GM19035 (cell line): Measurements from ENCODE around the gene MYH10.

Experiments
- ATAC-seq: cut with Tn5 transposase; IDR thresholded peaks from one replicate; pipeline ENCODE4 v1.9.1; 2021; ENCODE audit not compliant: unreplicated experiment

Gene MYH10

DNA sequence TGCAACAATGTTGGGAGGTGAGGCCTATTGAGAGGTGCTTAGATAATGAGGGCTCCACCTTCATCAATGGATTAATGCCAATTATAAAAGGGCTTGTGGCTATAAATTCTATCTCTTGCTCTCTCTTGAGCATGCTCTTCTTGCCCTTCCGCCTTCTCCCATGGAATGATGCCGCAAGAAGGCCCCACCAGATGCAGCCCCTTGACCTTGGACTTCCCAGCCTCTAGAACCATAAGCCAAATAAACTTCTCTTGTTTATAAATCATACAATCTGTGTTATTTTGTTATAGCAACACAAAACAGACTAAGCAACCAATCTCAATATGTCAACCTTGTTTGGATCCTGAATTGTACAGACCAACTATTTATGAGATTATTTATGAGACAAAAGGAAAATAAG lies 20.0 kb downstream of the MYH10 start:
- ATAC-seq = no peak

DNA sequence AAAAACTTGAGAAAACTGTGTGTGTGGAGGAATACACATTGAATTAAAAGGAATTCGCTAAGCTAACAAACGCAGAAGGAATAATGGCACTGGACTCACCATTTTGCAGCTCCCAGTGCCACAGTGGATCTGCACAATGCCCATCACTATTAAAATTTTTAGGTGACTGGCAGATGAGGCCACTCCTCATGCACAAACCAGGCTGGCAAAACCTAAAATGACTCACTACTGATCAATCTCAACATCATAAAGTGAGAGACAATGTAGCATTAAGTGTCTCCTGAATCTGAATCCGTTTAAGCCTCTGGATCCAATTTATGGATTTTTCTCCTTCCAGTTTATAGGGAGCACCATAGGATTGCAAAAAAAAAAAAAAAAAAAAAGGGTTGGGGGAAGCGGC lies 20.6 kb downstream of the MYH10 start:
- no peak for ATAC-seq

DNA sequence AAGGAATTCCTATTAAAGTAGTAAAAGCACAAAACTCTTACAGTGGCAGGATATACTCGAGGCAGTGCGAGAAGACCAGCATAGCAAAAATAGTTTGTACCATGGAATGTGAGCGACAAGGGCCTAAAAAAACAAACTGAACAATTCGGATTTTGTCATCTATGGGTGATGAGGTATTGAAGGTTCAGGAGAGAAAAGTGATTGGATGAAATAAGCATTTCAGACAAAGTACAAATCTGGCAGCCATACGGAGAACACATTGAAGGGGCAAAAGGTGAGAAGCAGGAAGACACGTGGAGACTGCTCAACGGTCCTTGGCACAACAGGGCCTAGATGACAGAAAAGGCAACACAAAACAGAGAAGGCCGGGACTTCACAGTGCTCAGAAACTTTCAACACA lies 22.5 kb downstream of the MYH10 start:
- ATAC-seq = no peak

DNA sequence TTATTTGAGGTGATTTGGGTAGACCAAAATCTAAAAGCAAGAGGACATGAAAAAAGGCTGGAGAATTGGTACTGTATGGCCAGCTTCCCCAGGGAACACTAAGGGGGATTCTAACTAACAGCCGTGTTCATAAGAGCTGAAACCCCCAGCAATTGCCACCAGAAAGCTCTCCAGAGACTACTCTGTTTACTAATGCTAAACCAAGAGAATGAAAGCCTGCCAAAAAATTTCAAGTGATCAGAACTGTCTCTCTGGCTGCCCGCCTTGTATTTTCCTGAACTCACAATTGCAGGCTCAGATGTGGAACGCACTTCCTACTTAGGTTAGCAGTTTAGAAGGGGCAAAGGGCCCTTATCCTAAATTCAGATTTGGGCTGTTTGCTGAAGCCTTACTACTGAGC lies 24.1 kb downstream of the MYH10 start:
- ATAC-seq = no peak

DNA sequence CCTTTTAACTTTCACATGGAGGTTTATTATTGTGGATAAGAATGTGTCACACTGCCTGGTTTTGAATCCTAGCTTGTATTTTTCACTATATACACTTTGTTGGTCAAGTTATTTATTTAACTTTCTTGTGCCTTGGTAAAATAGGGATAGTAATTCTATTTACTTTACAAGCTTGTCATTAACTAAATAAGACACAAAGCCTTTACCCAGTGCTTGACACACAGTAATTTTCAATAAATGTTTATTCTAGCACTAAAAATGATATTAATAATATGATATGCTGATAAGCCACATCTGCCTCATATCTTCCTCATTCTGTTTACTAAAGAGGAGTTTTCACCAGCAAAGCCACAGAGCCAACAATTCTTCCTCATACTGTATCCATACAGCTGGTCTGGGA lies 27.8 kb downstream of the MYH10 start:
- no peak for ATAC-seq

DNA sequence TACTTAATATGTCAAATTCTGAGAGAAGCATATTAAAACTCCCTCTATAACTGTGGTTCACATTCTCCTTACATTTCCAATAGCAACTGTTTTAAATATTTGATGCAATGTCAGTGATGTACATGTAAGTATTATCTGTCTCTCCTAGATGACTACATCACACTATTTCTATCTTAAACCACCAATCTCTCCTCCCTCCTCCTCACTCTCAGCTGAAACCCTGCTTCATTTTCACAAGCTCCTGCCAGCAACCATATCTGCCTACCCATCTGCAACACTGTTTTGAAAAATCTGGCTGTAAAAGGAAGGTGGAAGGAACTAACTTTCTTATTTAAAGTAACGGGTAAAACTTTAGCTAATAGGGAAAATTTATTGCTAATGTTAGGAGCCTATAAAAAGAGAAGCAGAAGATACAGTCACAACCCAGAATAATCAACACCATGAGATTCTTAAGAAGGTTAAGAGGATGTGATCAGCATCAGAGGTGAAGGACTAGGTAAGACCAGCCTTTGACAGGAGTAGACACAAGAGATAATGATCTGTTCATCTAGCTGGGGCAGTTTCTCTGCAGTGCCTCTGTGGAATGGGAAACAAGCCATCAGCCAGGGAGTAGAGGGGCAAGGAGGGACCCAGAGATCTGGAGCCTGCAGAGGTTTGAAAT lies 31.0 kb downstream of the MYH10 start:
- ATAC-seq = no peak

DNA sequence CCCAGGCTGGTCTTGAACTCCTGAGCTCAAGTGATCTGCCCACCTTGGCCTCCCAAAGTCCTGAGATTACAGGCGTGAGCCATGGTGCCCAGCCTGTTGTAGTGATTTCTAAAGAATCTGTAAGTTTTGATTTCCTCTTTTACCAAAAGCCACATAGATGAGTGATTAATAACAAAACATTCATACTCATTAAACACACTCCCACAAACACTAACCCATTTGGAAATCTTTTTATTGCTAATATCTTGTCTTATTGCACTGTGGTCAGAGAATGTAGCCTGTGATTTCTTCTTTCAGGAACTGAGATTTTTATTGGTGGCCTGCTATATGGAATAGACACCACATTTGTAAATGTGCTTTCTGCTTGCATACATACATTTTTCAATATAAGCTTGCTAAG lies 31.6 kb downstream of the MYH10 start:
- ATAC-seq = no peak

DNA sequence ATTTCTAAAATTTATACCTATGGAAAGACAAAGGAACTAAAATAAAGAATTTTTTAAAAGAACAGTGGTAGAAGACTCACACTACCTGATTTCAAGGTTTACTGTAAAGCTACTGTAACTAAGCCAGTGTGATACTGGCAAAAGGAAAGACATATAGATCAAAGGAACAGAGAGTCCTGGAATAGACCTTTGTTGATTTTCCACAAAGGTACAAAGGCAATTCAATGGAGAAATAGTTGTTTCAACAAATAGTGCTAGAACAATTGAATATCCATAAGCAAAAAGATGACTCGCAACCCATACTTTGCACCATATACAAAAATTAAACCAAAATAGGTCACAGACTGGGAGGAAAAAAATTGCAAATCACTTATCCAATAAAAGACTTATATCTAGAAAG lies 36.7 kb downstream of the MYH10 start:
- ATAC-seq = no peak

DNA sequence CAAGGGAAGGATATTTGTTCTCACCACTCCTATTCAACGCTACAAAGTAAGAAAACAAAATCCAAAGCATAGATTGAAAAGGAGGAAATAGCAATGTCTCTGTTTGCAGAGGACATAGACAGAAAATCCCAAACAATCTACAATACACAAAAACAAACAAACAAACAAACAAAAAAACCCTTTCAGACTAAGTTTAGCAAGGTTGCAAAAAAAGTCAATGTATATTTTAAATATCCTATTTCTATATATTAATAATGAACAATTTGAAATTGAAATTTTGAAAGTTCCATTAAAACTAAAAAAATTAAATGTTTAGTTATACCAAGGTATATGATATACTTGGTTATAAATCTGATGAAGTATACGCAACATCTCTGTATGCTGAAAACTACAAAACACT lies 37.2 kb downstream of the MYH10 start:
- ATAC-seq = no peak

DNA sequence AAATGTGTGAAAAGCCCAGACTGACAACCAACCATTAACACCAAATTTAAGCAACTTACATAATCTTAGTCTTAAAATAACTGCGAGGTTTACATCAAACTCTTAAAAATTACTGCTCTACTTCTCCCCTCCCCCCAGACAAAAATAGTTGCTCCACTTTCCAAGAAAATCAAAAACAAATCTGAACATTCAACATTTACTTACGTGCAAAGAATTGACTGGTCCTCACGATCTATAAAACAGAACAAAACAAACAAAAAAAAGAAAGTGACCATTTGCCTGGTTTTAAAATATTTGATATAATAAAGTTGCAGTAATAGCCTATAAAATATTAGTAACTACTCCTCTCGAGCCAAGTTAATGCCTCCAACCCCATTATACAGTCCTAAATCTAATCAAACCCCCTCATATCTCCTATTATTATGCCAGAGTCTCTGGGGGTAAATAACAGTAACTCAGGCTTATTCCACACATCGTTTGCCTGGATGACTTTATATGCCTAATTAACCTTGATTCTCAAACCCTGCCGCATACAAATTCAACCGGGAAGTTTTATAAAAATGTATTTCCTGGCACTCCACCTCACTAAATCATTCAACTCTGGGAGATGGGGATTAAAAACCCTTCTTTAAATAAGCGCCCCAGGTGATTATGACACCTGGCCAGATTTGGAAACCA lies 41.5 kb downstream of the MYH10 start:
- no peak for ATAC-seq

DNA sequence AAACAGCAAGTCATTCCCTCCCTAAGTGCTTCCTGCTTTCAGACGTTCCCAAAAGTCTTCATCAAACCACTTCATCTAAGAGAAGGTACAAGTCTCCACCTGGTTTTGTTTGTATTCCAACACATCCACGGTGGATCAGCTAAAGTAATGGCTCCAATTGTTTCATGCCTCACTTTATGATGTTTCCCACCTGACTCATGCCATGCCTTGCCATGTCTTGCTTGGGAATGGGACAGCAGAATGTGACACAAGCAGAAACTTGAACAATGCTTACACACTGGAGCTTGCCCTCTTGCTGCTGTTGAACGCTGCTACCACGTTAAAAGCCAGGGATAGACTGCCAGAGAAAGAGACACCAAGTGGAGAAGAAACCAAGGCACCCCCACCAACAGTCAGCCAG lies 43.8 kb downstream of the MYH10 start:
- no peak for ATAC-seq

DNA sequence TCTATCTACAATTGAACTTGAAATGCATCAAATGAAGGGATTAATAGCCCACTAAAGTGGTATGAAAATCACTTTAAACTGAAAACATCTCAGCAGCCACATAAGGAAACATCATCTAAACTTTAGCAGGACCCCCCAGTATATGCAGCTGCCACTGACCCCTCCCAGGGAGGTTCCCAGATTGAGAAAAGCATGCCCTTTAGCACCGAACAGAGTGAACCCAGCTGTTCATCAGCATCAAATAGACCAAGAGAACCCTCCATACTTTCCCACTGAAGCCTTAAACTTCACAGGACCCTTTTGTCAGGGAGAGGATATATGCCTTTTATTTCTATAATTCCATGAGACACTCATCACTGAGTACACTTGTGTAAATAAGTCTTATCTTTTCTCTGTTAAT lies 44.6 kb downstream of the MYH10 start:
- no peak for ATAC-seq

DNA sequence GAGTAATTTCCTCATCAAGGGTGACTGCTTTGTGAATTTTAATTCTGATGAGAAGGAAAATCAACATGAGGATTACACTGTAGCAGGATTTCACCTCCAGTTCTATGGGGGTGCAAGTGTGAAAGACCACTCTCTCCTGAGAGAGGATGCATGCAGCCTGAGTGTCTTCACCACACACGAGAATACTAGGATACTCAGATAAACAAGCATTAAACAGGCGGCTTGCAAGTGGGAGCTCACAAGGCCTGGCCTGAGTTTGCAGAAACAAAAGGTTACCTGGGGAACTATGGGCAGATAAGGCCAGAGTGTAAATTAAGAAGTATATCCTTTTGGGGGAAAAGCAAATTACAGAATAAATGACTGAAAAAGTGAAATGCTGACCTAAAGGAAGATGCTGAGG lies 46.6 kb downstream of the MYH10 start:
- no peak for ATAC-seq

DNA sequence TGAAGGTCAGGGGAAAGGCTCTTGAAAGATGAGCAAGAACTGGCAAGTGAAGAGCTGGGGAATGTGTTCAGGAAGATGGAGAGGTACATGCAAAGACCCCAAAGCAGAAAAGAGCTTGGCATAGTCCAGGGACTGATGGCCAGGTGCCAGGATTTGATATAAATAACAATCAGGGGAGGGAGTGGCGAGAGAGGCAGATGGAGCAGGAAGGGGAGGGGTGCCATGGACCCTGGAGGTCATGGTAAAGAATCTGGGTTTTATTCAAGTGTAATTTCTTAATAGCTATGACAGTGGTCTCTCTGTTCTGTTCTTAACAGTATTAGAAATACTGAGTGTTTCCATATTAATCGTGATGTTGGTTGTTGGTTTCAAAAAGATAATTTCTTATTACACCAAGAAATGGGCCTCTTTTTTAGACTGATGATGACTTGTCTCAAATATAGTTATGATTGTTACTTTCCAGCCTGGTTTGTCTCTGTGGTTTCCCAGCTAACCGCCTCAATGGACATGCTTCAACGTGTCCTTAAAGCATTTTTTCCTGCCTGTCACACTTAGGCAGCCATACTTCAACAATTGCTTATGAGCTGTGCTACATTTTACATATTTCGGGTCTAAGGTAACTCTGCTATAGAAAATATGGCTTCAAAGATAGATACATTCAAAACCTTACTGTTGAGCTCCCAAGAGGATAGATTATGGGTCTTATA lies 49.4 kb downstream of the MYH10 start:
- ATAC-seq = no peak

DNA sequence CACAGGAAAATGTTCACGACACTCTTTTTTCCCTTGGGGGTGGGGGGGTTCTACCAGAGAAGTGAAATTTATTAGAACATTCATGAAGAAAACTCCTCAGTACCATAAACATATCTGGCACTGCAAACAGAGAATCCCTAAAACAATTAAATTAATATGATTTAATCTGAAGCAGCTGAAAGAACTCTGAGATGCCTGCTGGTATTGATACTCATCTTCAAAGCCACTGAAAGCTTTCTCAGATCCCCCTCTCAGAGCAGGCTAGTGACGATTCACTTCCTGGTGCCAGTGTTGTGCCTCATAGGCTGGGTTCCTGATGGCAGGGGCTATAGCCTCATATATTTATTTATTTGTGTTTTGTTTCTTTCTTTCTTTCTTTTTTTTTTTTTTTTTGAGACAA lies 52.7 kb downstream of the MYH10 start:
- no peak for ATAC-seq

DNA sequence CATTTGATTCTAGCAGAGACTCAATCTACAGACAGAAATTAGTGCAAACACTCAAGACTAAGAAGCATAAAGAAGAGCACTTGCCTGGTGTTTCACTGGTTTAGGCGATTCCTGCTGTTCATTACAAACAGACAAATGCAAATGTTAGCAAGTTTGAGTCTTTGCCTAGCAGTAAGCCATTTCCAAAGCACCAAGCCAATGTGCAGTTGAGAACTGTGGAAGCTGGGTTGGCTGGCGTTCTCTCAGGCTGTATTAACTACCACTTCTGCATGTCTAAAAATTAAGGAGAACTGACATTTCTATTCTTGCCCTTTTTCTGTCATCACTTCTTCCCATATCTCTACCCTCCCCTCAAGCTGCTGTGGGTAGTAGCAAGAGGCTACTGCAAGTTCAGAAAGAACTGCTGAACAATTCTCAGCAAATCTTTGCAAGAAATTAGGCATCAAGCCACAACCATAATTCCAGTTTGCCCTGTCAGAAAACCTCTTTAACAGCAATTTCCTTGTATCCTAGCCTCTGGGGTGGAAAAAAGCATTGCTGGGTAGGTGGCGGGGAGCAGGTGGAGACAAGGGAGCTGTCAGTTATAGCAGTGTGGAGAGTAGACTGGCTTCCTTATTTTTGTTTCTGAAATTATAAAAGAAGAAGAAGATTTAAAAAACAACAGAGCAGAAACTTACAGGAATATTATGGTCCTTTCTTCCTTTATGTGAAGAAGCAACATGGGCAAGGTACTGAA lies 53.8 kb downstream of the MYH10 start:
- no peak for ATAC-seq

DNA sequence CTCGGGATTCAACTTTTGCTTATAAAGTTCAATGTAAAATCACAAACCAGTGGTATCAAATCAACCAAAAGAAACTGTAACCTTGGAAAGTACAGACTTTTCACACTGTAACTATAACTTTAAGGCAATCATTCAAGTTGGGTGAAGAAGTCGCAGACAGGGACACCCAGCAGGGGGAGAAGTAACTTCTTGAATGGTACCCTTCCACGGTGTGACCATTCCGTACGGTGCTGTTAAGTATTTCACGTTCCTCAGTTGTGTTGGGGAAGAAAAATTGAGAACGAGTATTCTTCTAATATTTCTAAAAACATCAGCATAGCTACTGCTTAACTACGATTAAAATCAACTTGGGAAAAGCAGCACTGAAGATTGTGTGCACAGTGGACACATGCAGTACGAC lies 55.8 kb downstream of the MYH10 start:
- no peak for ATAC-seq

DNA sequence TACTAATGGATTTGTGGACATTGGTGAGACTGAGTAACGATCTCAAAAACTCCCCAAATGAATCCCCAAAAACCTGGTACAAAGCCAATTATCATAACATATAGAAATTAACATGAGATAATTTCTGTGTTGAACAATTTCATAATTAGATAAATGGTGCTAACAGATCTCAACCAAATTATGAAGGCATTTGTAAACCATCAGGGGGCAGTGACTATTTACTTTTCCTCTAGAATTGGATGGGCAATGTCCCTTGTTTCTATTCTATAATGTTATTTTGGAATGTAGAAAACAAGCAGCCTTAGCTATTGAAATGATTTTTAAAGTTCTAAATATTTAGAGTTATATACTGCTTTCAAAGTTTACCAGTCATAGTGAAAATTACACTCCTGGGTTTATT lies 57.8 kb downstream of the MYH10 start:
- ATAC-seq = no peak

DNA sequence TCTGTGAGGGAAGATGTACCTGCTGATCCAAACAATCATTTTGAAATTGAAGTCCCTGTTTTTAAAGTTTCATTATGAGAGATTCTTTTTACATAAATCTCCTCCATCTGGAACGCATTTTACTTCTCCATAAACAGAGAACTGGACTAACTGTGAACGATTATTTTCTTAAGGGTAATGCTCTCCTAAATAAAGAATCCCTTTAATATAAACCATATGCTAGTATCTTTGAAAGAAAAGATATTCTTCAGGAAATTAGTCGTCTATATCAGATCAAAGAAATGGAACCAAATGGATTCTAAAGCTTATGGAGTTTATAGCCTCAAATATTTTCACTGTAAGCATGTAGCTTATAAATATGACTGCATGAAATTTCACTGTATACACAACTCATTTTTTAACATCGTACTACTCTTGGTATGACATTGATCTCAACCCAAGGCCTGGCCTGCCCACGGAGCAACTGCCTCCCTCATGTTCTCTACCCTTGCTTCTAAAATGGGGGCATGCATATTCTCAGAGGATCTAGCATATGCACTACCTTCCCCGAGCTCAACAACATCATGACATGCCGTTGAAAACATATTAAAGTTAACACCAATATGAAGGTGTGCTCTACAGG lies 66.4 kb downstream of the MYH10 start:
- no peak for ATAC-seq

DNA sequence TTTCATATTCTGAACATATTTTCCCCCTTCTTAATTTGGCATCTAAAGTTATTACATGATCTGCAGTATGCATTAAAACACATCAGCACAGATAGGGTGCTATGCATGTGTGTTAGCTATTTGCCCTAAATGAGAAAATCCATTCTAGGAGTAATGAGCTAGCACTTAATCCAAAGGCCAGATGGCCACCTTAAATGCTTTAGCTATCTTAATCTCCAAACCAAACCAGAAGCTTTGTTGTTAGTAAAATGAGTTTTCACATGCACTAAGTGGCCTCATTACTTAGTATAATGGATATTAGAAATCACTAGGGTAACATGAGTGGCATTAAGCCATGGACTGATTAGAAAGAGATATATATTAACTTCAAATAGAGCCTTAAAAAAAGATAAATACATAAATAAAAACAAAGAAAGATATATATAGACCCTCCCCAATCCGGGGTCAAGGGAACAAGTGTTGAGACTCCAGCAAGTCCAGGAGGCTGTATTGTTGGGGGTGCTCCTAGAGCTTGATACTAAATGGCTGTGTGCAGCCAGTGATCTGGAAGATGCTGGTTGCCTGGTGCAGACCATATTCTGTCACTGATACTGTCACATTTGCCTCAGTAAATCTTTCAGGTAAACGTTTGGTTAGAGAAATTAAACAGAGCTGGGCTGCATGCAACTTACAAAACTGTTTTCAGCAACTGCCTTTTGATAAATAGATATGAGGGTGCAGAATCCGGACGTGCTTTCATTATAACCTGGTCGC lies 67.3 kb downstream of the MYH10 start:
- ATAC-seq = no peak

DNA sequence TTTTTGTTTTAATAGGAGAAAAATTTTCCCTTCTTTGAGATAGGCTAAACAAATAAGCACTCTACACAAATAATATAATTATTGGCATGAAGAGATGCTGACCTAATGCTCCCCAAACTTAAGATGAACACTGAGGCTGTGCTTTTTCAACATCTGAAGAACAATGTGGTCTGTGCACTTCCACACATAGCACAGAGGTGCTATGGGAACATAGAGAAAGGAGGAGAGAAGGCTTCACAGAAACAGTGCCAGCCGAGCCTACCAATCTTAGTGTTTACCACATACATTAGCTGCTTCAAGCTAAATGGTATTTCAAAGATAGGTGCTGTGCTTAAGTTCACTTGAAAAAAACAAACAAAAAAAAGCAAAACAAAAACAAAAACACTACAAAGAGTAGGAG lies 72.4 kb downstream of the MYH10 start:
- no peak for ATAC-seq
